GM10248 (cell line): ENCODE results near the gene PXN.
"Not testable (repeated sequence)": the region's sequence is repeated elsewhere in the genome, so short reads cannot be mapped to it uniquely, and the experiment has no call there.

Source experiments
- CTCF ChIA-PET: fragments of 300-600 bp; sonication (Branson Sonifier 250); formaldehyde crosslinking; extraction: SDS; loops from one replicate; lab custom pipeline; 2021; ENCODE audit warnings: antibody characterized with exemption; lab: Yijun Ruan, JAX
- POLR2A ChIA-PET: fragments of 350-650 bp; sonication (Branson Sonifier 250); formaldehyde crosslinking; extraction: SDS; loops from one replicate; lab custom pipeline; 2020; ENCODE audit warnings: antibody characterized with exemption; lab: Yijun Ruan, JAX
- DNase-seq: peaks from one replicate; pipeline ENCODE4 v3.0.0; 2012; ENCODE audit errors: extremely low spot score
- TF ChIP-seq, protein P1 (sequence below): IDR thresholded peaks from 2 replicates; pipeline ENCODE4 v1.5.1; 2012; ENCODE audit warnings: mild to moderate bottlenecking, low read depth; ENCODE audit errors: extremely low read depth, missing control alignments, control extremely low read depth

The PXN gene

DNA sequence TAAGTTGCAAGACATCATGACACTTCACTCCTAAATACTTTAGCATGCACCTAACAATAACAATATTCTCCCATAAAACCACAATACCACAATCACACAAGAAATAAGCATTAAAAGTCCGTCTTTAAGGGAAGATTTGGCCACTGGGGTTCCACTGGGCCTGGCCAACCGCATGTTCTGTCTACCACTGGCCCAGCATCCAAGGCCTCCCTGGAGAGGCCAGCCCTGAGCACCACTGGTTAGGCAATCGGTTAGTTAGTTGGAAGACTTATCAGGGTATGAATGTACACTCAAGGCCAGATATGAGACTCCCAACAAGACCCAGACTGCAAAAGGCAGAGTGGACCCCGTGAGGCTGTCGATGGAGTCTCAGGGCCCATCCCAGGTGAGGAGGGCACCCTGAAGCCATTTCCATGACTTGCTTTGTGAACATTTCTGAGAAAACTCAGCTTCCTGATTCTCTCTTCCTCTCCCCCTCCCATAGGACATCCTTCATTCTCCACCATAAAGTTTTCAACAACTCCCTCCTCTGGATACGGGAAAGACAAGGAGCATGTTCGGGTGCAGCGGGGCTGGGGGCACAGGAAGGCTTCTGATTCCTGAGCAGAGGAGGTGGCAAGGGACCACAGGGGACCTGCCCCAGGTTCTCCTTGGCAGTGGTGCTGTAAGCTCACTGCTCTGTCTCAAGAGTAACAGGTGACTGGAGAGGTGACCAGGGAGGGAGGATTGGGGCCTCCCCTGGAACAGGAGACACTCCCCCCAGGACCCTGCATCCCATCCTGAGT, 5.9 kb downstream of the PXN start:
- CTCF ChIA-PET = interaction anchor here (1.1 to 13.4 kb wide), 4 partner anchors 10 to 31 kb away, joined by 3 to 375 read pairs (median 4); no protein-coding TSS in a partner anchor
- TF ChIP-seq, protein P1, sequence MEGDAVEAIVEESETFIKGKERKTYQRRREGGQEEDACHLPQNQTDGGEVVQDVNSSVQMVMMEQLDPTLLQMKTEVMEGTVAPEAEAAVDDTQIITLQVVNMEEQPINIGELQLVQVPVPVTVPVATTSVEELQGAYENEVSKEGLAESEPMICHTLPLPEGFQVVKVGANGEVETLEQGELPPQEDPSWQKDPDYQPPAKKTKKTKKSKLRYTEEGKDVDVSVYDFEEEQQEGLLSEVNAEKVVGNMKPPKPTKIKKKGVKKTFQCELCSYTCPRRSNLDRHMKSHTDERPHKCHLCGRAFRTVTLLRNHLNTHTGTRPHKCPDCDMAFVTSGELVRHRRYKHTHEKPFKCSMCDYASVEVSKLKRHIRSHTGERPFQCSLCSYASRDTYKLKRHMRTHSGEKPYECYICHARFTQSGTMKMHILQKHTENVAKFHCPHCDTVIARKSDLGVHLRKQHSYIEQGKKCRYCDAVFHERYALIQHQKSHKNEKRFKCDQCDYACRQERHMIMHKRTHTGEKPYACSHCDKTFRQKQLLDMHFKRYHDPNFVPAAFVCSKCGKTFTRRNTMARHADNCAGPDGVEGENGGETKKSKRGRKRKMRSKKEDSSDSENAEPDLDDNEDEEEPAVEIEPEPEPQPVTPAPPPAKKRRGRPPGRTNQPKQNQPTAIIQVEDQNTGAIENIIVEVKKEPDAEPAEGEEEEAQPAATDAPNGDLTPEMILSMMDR = no peak
- no peak for DNase-seq
- POLR2A ChIA-PET = interaction anchor here (1.2 kb wide), 1 partner anchor 33 kb away, joined by 3 read pairs; the partner anchor contains the start of gene RNU4-1

DNA sequence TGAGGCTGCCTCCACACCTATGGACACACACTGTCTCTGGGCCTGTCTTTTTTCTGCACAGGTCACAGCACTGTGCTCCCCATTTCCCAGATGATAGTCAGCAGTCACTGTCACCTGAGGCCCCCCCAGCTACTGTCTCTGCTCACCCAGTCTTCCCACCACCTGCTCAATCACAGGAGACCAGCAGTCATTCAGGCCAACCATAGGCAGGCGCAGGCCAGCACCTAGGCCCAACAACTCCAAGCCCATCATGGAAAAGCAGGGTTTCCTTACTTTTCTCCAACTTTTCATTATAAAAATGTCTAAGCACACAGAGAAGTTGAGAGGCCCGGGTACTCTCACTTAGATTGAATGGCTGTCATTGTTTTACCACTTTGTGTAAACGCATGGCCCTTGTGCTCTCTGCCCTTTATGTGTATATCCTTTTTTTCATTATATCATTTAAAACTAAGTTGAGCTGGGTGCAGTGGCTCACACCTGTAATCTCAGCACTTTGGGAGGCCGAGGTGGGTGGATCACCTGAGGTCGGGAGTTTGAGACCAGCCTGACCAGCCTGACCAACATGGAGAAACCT, 7.1 kb downstream of the PXN start:
- POLR2A ChIA-PET = no interaction called here
- TF ChIP-seq, protein P1 = no peak
- no peak for DNase-seq
- CTCF ChIA-PET = interaction anchor here (2.7 kb wide), 1 partner anchor 30 kb away, joined by 17 read pairs; no protein-coding TSS in a partner anchor

DNA sequence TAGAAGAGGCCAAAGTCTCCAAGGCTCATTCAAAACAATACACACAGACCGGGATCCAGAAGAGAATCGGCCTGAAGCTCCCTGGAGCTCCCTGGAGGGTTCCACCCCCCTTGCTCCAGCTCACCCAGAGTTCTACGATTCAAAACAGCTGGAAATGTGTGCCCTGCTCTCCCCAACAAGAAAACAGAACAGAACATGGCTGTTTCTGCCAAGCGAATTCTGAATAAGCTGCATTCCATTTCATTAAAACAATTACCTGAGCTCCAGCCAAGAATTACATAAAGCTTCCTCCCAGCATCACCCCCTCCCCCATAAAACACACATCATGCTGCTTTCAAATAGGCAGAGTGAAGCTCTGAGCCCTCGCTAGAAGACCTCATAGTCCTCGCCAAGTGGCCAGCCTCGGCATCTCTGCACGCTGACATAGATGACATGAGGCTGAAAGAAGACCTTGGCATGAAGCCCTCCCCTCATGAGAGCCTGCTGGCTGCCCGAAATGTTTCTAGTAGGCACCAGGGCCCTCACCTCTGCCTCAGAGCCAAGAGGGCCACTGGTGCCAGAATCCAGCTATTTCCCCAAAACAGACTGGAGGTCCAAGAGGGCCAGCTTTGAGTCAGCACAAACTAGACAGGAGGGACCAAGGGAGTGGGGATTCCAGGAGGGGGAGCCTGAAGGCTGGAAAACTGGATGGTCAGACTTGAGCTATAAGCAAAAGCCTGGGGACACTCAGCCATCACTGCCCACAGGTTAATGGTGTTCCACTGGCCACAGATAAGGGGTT, 8.3 kb downstream of the PXN start:
- no peak for DNase-seq
- POLR2A ChIA-PET = interaction anchor here (1.4 to 1.7 kb wide), 2 partner anchors 34 to 56 kb away, joined by 6 to 10 read pairs; partner anchors contain the start of genes RNU4-2 and RPLP0
- CTCF ChIA-PET = interaction anchor here (0.9 to 2.7 kb wide), 4 partner anchors 8 to 29 kb away, joined by 3 to 17 read pairs (median 6); partner anchors contain the start of gene PXN
- TF ChIP-seq, protein P1 = no peak

DNA sequence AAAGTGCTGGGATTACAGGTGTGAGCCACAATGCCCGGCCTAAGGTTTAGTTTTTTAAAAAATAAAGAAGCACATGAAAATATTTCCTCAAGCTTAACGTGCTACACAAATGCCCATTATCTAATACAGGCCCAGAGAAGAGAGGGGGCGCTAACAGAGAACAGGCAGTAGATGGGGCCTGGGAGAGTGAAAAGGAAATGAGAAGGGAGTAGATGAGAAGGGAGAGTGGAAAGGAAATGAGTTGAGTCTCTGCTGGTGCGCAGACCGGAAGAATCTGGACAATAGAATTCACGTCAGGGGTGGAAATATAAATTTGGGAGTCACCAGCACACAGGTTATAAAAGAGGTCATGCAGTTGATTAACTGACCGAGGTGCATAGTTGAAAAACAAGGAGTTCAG, 10.7 kb downstream of the PXN start:
- TF ChIP-seq, protein P1 = no peak
- POLR2A ChIA-PET = interaction anchor here (0.5 kb wide), 1 partner anchor 15 kb away, joined by 3 read pairs; no protein-coding TSS in a partner anchor
- CTCF ChIA-PET = interaction anchor here (0.8 to 3.7 kb wide), 4 partner anchors 11 to 26 kb away, joined by 4 to 20 read pairs (median 6); partner anchors contain the start of gene PXN
- no peak for DNase-seq

DNA sequence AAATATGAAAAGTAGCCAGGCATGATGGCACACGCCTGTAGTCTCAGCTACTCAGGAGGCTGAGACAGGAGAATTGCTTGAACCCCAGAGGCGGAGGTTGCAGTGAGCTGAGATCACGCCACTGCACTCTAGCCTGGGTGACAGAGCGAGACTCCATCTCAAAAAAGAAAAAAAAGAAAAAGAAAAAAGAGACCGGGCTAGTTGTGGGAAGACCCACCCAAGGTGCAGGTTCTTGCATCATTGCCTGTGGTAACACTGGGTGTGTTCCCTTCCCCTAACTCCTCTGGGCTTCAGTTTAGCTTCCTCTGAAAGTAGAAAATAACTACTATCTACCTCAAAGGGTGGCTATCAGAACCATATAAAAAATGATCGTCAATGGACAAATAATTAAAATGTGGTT, 12.2 kb downstream of the PXN start:
- CTCF ChIA-PET = interaction anchor here (2.1 to 3.7 kb wide), 2 partner anchors 12 to 25 kb away, joined by 11 to 20 read pairs; partner anchors contain the start of gene PXN

DNA sequence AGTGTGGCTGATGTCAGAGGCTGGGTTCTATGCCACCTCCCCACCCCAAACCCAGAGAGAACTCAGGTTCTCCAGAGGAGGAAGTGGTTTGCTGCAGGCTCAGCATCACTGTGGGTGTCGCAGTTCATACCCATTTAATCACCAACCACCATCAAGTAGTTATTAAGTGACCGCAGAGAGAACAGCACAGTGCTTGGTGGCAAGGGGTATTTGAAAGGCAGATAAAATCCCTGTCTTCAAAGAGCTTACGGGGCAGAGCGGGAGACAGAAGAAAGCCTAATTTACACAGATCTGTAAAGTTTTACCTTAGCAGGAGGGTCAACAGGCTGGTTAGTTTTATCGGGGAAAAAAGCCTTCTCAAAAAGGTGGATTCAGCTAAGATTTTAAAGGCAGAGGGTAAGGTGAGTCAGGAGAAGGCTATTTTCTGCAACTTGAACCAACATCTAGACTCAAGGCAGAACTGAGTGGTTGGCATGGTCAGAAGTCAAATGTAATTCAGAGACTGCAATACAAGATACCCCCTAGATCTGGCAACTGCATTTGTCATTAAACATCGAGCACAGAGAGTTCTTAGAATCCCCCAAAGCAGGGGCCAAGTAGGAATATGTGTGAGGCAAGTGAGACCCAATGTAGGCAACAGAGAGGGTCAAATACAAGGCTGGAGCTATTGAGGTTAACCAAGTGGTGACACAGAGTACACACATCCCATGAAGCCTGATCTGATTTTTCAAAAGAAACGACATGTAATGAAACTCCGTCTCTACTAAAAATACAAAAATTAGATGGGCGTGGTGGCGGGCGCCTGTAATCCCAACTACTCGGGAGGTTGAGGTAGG, 13.2 kb downstream of the PXN start:
- ChIA-PET CTCF (interaction anchor here (0.8 to 5.3 kb wide), 5 partner anchors 13 to 24 kb away, joined by 4 to 46 read pairs (median 11); partner anchors contain the start of gene PXN), POLR2A (interaction anchor here (1.1 kb wide), 2 partner anchors 39 to 51 kb away, joined by 3 to 4 read pairs; partner anchors contain the start of genes RNU4-2 and RPLP0)
- TF ChIP-seq, protein P1 = no peak
- no peak for DNase-seq

More for the DNA sequence above, 12.2 kb downstream of the PXN start:
- POLR2A ChIA-PET = interaction anchor here (0.6 to 1.1 kb wide), 2 partner anchors 38 to 49 kb away, joined by 3 read pairs; partner anchors contain the start of genes RNU4-2 and SIRT4
- DNase-seq = not testable (repeated sequence)

DNA sequence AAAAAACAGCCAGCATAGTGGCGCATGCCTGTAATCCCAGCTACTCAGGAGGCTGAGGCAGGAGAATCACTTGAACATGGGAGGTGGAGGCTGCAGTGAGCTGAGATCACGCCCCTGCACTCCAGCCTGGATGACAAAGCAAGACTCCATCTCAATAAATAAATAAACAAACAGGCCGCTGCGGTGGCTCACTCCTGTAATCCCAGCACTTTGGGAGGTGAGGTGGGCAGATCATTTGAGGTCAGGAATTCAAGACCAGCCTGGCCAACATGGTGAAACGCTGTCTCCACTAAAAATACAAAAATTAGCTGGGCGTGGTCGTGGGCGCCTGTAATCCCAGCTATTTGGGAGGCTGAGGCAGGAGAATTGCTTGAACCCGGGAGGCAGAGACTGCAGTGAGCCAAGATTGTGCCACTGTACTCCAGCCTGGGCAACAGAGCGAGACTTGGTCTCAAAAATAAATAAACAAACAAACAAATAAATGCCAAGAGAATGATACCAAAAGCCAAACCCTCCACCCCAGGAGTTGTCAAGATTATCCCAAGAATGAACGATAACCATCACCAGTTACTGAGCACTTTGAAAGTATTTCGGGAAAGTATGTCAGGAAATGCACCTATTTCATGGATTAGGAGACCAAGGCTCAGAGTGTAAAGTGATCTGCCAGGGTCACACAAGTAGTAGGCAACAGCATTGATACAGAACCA, 14.0 kb downstream of the PXN start:
- ChIA-PET POLR2A (interaction anchor here (1.1 to 4.1 kb wide), 2 partner anchors 40 to 51 kb away, joined by 4 to 24 read pairs; partner anchors contain the start of genes RNU4-1, RNU4-2 and RPLP0), CTCF (interaction anchor here (0.8 to 17.2 kb wide), 6 partner anchors 14 to 25 kb away, joined by 4 to 271 read pairs (median 12); partner anchors contain the start of gene PXN)
- not testable (repeated sequence) for DNase-seq
